ENCODE results near the gene PAK5. TPM values are rescaled to one million over a fixed set of nuclear protein-coding genes. Genes with fewer than 3 reads are reported as not detected.
A peak's percentile ranks its signal among the peaks of the same experiment; 100 is the strongest.

Gene PAK5
- total RNA-seq, 1 experiment from 2014 or later: not detected

DNA sequence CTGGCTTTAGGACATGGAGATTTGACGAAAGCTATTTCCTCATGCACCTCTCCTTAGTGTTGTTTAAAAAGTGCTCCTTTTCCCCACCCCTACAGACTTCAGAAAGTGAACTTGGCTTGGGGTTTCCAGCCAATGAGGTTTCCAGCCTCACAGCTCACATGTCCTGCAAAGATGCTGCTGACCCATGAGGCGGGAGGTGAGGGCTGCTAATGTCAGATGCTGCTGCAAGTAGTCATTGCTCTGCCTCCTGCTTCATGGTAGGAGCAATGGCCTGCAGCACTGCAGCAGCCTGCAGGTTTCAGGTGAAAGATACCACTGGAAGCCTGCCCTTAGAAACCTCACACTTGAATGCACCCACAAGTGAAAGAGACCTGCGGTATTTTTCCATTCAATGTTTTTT, 211.7 kb downstream of the PAK5 start:
- Histone ChIP-seq H3K9ac (ENCODE audit: low read length) (no peak overlapping the region), H3K4me2 (ENCODE audit: low read length) (no peak overlapping the region), H3K36me3 (ENCODE audit: low read depth, low read length) (no peaks in the 10 kb centered on the region), H3K9me2 (replicated peaks; ENCODE audit: low read length) (no peaks in the 10 kb centered on the region), H2AFZ (ENCODE audit: low read length) (no peak overlapping the region), H4K20me1 (ENCODE audit: low read length) (no peaks in the 10 kb centered on the region), H3K79me2 (ENCODE audit: low read length) (no peaks in the 10 kb centered on the region), H3K27me3 (ENCODE audit: low read length) (peaks cover 46% of the 10 kb centered on the region; the same call in 1 of the 2 replicates), H3K4me3 (ENCODE audit: low read length) (no peak overlapping the region), H3K9me3 (ENCODE audit: low read length) (no peaks in the 10 kb centered on the region), H3K27ac (ENCODE audit: low read length) (no peak overlapping the region), H3F3A (ENCODE audit: low read length, unreplicated experiment) (no peaks in the 10 kb centered on the region), H3K4me1 (ENCODE audit: insufficient read depth, low read length) (0 out of 2 replicates have a peak, but pooled peaks cover 4% of the 10 kb centered on the region)
- DNase-seq (no peak), ATAC-seq (no peak)
- POLR2A ChIA-PET (ENCODE audit: unreplicated experiment): no interaction called here
- BruUV-seq (replicated peaks): no TSS peak
- intact Hi-C loops (cut with micrococcal nuclease): no loop called here
- CTCF ChIA-PET: interaction anchor here (0.6 kb wide), 1 partner anchor 234 kb away, joined by 3 read pairs; no protein-coding TSS in a partner anchor
- TF ChIP-seq EZH2phosphoT487 (IDR thresholded peaks at IDR 0.05; ENCODE audit: borderline replicate concordance, low read length) (no peak), CTCF (conservative IDR thresholded peaks at IDR 0.05; ENCODE audit: low read depth, low read length) (no peak), EZH2 (IDR thresholded peaks at IDR 0.05; ENCODE audit: low read length, unreplicated experiment) (no peak)

DNA sequence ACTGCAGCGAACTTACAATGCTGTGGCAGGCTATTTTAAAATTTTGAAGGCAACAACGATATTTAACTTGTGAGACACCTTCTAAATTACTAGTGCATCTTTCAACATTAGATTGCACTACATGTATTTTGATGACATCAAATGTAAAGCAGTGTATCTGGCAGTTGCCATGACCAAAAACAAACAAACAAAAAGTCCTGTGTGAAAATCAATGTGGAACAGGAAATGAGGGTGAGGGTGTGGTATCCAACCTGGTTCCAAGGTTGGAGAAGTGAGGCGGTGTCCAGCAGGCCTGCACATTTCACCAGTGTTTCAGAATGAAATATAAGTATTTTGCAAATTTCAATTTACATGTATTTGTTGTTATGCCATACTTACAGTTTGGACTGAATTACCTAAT, 212.5 kb downstream of the PAK5 start:
- Histone ChIP-seq H3K4me1 (ENCODE audit: insufficient read depth, low read length) (0 out of 2 replicates have a peak, but pooled peaks cover 4% of the 10 kb centered on the region), H3K36me3 (ENCODE audit: low read depth, low read length) (no peaks in the 10 kb centered on the region), H2AFZ (ENCODE audit: low read length) (no peak overlapping the region), H3K9me3 (ENCODE audit: low read length) (no peaks in the 10 kb centered on the region), H3K9ac (ENCODE audit: low read length) (no peak overlapping the region), H3K27me3 (ENCODE audit: low read length) (peaks cover 42% of the 10 kb centered on the region; the same call in 1 of the 2 replicates), H3K4me2 (ENCODE audit: low read length) (no peak overlapping the region), H3F3A (ENCODE audit: low read length, unreplicated experiment) (no peaks in the 10 kb centered on the region), H3K79me2 (ENCODE audit: low read length) (no peaks in the 10 kb centered on the region), H4K20me1 (ENCODE audit: low read length) (no peaks in the 10 kb centered on the region), H3K9me2 (replicated peaks; ENCODE audit: low read length) (no peaks in the 10 kb centered on the region), H3K27ac (ENCODE audit: low read length) (no peak overlapping the region), H3K4me3 (ENCODE audit: low read length) (no peak overlapping the region)
- no TSS peak for BruUV-seq (replicated peaks)
- CTCF ChIA-PET: no interaction called here
- peak; percentile 65 for ATAC-seq
- intact Hi-C loops (cut with micrococcal nuclease): no loop called here
- POLR2A ChIA-PET (ENCODE audit: unreplicated experiment): no interaction called here
- DNase-seq: peak; percentile 70
- TF ChIP-seq EZH2phosphoT487 (IDR thresholded peaks at IDR 0.05; ENCODE audit: borderline replicate concordance, low read length): no peak

DNA sequence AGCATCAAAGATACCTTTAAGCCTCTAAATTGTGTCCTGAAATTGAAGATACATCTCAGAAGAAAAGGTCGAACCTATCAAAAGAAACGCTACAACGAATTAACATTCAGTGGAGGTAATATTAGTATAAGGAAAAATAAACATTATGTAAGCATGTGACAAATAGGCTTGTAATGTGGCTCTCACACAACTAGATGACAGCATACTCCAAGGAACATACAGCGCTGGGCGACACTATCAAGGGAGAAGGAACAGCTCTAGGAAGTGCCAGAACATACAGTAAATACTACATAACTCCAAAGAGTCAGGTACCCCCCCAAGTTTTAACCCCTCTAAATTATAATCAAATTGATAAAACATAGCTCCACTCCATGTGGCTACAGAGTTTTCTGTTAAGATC, 220.9 kb downstream of the PAK5 start:
- Histone ChIP-seq H3K9ac (ENCODE audit: low read length) (no peak overlapping the region), H3K79me2 (ENCODE audit: low read length) (no peaks in the 10 kb centered on the region), H3K9me2 (replicated peaks; ENCODE audit: low read length) (no peaks in the 10 kb centered on the region), H3K27ac (ENCODE audit: low read length) (no peak overlapping the region), H3K27me3 (ENCODE audit: low read length) (peaks cover 18% of the 10 kb centered on the region), H3F3A (ENCODE audit: low read length, unreplicated experiment) (no peaks in the 10 kb centered on the region), H3K4me3 (ENCODE audit: low read length) (peak overlapping the region; percentile 28), H4K20me1 (ENCODE audit: low read length) (no peaks in the 10 kb centered on the region), H2AFZ (ENCODE audit: low read length) (peak overlapping the region; percentile 65), H3K36me3 (ENCODE audit: low read depth, low read length) (no peaks in the 10 kb centered on the region), H3K4me2 (ENCODE audit: low read length) (peak overlapping the region; percentile 63), H3K9me3 (ENCODE audit: low read length) (no peaks in the 10 kb centered on the region), H3K4me1 (ENCODE audit: insufficient read depth, low read length) (no peaks in the 10 kb centered on the region; the same call in 1 of the 2 replicates)
- ATAC-seq (peak; percentile 91), DNase-seq (peak; percentile 89)
- intact Hi-C loops (cut with micrococcal nuclease): loop anchor here (1.0 to 10.0 kb wide), 8 partner anchors 266 to 1924 kb away; no protein-coding TSS in a partner anchor
- ChIA-PET POLR2A (ENCODE audit: unreplicated experiment) (no interaction called here), CTCF (interaction anchor here (0.5 to 2.3 kb wide), 19 partner anchors 126 to 805 kb away, joined by 3 to 25 read pairs (median 5); partner anchors contain the start of gene ANKEF1)
- BruUV-seq (replicated peaks): no TSS peak
- TF ChIP-seq CTCF (conservative IDR thresholded peaks at IDR 0.05; ENCODE audit: low read depth, low read length) (peak; percentile 96), EZH2phosphoT487 (IDR thresholded peaks at IDR 0.05; ENCODE audit: borderline replicate concordance, low read length) (no peak), EZH2 (IDR thresholded peaks at IDR 0.05; ENCODE audit: low read length, unreplicated experiment) (no peak)

Measured in PC-3 (cell line).